DND-41 (cell line): Measurements from ENCODE around the gene RGR.

ENCODE experiments used
- ATAC-seq: fragments of 200-7000 bp; cut with Tn5 transposase; 3 replicates; pipeline ENCODE4 v1.9.1; 2021; ENCODE audit warnings: low read depth; ENCODE audit not compliant: insufficient read depth
- DNase-seq: peaks from one replicate; pipeline ENCODE4 v3.0.0-alpha.2; 2020
- H2AFZ ChIP-seq: 2 replicates; pipeline ENCODE4 v1.6.0; 2012; ENCODE audit warnings: low read depth, low read length
- H3K27ac ChIP-seq: 2 replicates; pipeline ENCODE4 v1.5.1; 2012; ENCODE audit warnings: low read length, inconsistent platforms
- H3K27me3 ChIP-seq: fragments of 200-600 bp; sonication (generic); 2 replicates; pipeline ENCODE4 v1.6.0; 2012; ENCODE audit warnings: low read length, mild to moderate bottlenecking, inconsistent platforms; ENCODE audit not compliant: insufficient read depth, poor library complexity
- H3K36me3 ChIP-seq: 2 replicates; pipeline ENCODE4 v1.5.1; 2012; ENCODE audit warnings: low read length, inconsistent platforms; ENCODE audit not compliant: insufficient read depth
- H3K4me1 ChIP-seq: 2 replicates; pipeline ENCODE4 v1.5.1; 2012; ENCODE audit warnings: mild to moderate bottlenecking, low read length; ENCODE audit not compliant: insufficient read depth
- H3K4me2 ChIP-seq: 2 replicates; pipeline ENCODE4 v1.6.0; 2012; ENCODE audit warnings: mild to moderate bottlenecking, moderate library complexity, low read length, inconsistent platforms; ENCODE audit not compliant: insufficient read depth
- H3K4me3 ChIP-seq, 2 experiments: fragments of 200-600 bp in 1 of 2; shearing (Covaris generic) in 1 of 2; 2 replicates each; pipeline ENCODE4 v1.5.1; 2012 to 2016; ENCODE audit warnings: inconsistent platforms in 2 of 2, low read length in 2 of 2, mild to moderate bottlenecking in 2 of 2, low read depth in 1 of 2, moderate library complexity in 1 of 2
- H3K79me2 ChIP-seq: 2 replicates; pipeline ENCODE4 v1.6.0; 2012; ENCODE audit warnings: low read length, inconsistent platforms; ENCODE audit not compliant: insufficient read depth
- H3K9ac ChIP-seq: 2 replicates; pipeline ENCODE4 v1.6.0; 2012; ENCODE audit warnings: low read depth, mild to moderate bottlenecking, inconsistent platforms, low read length, moderate library complexity
- H3K9me3 ChIP-seq: 2 replicates; pipeline ENCODE4 v1.5.1; 2012; ENCODE audit warnings: low read length, moderate library complexity, mild to moderate bottlenecking, inconsistent platforms; ENCODE audit not compliant: insufficient read depth, severe bottlenecking
- H4K20me1 ChIP-seq: 2 replicates; pipeline ENCODE4 v1.6.0; 2012; ENCODE audit warnings: low read length; ENCODE audit not compliant: insufficient read depth
- EZH2 ChIP-seq: IDR thresholded peaks from 3 replicates; pipeline ENCODE4 v1.6.1; 2012; ENCODE audit warnings: borderline replicate concordance, low read depth, mild to moderate bottlenecking, moderate library complexity, low read length, inconsistent platforms; ENCODE audit not compliant: severe bottlenecking
- TF ChIP-seq, protein P1 (sequence below): IDR thresholded peaks from 2 replicates; pipeline ENCODE4 v1.5.1; 2012; ENCODE audit warnings: borderline replicate concordance, low read length, moderate library complexity, mild to moderate bottlenecking; ENCODE audit not compliant: poor library complexity, severe bottlenecking; ENCODE audit errors: extremely low read depth

RGR gene

DNA sequence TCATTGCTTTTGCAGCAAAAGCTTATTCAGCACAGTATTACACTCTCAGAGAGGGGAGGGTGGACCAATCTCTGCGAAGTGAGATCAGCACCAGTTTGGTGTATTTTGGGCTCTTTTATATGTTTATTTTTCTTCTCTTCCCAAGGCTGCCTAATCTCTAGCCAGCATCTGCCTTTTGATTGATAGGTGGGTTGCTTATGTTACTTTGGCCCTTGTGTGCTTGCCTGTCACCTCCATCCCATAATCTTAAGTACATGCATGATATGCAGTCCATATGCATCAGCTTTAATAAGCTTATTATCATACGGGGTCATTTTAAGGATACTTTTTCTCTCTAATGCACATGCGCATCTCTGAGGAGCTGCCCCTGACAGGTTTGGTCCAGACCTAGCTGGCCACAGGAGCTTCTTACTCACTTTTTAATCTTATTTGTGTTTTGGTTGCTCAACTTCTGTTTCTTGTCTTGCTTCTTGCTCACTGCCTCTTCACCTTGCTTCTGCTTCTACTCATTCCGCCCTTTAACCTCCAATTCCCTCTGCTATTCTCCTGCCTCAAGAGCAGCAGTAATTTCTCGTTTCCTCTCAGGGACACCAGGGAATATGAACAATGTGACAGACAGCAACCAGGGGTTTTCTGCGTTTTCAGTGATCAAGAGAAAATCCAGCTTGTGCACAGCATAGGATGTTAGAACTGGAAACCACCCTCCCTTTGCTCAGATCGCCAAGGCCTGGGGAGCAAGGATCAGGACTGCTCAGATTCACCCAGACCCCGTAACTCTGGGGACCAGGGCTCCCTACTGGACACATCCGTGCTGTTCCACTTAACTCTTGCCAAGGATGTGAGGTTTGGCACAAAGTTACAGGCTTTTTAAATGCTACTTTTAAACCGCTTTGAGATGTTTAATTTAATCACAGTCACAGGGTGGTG lies 10.0 kb downstream of the RGR start:
- DNase-seq (no peak), ATAC-seq (no peak)
- TF ChIP-seq EZH2 = no peak
- TF ChIP-seq, protein P1, sequence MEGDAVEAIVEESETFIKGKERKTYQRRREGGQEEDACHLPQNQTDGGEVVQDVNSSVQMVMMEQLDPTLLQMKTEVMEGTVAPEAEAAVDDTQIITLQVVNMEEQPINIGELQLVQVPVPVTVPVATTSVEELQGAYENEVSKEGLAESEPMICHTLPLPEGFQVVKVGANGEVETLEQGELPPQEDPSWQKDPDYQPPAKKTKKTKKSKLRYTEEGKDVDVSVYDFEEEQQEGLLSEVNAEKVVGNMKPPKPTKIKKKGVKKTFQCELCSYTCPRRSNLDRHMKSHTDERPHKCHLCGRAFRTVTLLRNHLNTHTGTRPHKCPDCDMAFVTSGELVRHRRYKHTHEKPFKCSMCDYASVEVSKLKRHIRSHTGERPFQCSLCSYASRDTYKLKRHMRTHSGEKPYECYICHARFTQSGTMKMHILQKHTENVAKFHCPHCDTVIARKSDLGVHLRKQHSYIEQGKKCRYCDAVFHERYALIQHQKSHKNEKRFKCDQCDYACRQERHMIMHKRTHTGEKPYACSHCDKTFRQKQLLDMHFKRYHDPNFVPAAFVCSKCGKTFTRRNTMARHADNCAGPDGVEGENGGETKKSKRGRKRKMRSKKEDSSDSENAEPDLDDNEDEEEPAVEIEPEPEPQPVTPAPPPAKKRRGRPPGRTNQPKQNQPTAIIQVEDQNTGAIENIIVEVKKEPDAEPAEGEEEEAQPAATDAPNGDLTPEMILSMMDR = no peak
- H3K4me2 ChIP-seq = no peak overlapping the region
- no peak overlapping the region for H3K9ac ChIP-seq
- no peaks in the 10 kb centered on the region for H3K36me3 ChIP-seq
- H3K79me2 ChIP-seq = no peaks in the 10 kb centered on the region
- H2AFZ ChIP-seq = no peak overlapping the region
- no peaks in the 10 kb centered on the region for H3K27me3 ChIP-seq
- no peaks in the 10 kb centered on the region for H3K4me1 ChIP-seq
- H4K20me1 ChIP-seq = no peaks in the 10 kb centered on the region
- H3K9me3 ChIP-seq = no peaks in the 10 kb centered on the region
- H3K4me3 ChIP-seq = no peak overlapping the region
- H3K27ac ChIP-seq = no peak overlapping the region

DNA sequence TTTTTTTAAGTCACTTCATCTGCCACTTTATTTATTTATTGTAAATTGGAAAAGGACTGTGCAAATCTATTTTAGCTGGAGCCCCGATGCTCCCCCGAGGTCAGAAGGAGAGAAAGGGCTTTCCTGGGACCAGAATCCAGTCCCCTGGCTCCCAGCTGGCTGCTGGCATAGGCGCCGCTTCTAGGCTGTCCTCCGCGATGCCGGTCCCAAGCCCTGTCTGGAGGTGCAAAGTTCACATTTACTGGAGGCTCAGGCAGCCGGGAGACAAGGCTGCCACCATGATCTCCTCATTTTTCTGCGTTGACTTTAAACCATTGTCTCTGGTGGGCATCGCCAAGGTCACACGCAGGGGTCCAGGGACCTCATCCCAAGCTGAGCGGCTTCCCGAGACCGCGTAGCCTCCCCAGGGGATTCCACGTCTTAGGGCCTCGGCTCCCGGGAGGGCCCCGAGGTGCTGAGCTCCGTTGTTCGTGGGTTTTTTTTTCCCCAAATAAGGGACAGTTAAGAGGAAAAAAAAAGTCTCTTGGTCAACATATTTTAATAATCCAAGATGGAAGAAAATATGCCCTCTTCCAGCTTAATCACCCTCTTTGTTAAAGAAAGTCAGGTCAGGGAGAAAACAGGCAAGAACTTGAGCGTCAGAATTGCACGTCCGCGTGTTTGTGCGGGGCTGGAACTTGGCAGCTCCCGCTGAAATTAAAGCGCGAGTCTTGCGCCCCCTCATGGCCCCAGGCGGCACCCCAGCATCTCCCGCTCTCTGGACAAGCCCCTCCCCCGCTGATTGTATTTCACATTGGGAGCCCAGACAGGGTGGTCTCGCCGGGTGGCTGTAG lies 11.9 kb downstream of the RGR start:
- no peaks in the 10 kb centered on the region for H3K9me3 ChIP-seq
- H3K4me3 ChIP-seq = no peak overlapping the region
- H3K27me3 ChIP-seq = no peaks in the 10 kb centered on the region
- no peak overlapping the region for H2AFZ ChIP-seq
- no peaks in the 10 kb centered on the region for H4K20me1 ChIP-seq
- ATAC-seq = no peak
- H3K79me2 ChIP-seq = no peaks in the 10 kb centered on the region
- no peaks in the 10 kb centered on the region for H3K4me1 ChIP-seq
- no peak overlapping the region for H3K9ac ChIP-seq
- H3K36me3 ChIP-seq = no peaks in the 10 kb centered on the region
- TF ChIP-seq EZH2 = no peak
- TF ChIP-seq, protein P1 = peak; percentile 19
- no peak overlapping the region for H3K27ac ChIP-seq
- no peak for DNase-seq
- H3K4me2 ChIP-seq = no peak overlapping the region

DNA sequence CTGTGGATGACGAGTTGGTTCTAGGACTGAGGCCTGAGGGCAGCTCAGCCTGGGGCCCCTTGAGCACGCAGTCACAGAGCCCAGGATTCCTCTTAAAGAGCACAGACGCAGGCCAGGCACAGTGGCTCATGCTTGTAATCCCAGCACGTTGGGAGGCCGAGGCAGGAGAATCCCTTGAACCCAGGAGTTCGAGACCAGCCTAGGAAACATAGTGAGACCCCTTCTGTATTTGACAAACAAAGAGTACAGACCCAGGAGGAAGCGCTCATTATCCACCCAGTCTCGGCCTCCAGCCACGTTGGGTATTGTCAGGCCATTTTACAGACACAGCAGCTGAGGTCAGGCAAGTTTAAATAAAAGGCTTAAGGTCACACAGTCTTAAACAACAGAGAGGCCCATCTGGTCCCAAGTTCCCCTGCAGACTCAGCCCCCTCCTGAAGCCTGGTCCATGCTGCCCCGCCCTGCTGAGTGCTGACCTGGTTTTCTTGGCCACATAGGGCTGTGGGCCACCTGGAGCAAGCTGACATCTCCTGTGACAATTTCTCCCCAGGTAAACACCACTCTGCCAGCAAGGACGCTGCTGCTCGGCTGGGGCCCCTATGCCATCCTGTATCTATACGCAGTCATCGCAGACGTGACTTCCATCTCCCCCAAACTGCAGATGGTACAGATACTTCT lies 12.6 kb downstream of the RGR start:
- Histone ChIP-seq H3K4me2 (no peak overlapping the region), H3K27me3 (no peaks in the 10 kb centered on the region), H2AFZ (no peak overlapping the region), H3K9ac (no peak overlapping the region), H3K36me3 (no peaks in the 10 kb centered on the region), H3K4me1 (no peaks in the 10 kb centered on the region), H3K9me3 (no peaks in the 10 kb centered on the region), H3K4me3 (no peak overlapping the region), H3K79me2 (no peaks in the 10 kb centered on the region), H4K20me1 (no peaks in the 10 kb centered on the region), H3K27ac (no peak overlapping the region)
- ATAC-seq = no peak
- DNase-seq = no peak
- TF ChIP-seq, protein P1 = no peak
- no peak for TF ChIP-seq EZH2
